Chondrocyte (in vitro differentiated cells): ENCODE results near the gene TMEM255B. TPM values are rescaled to one million over a fixed set of nuclear protein-coding genes. Genes with fewer than 3 reads are reported as not detected.

Experiments used
- DNase-seq: peaks from one replicate; pipeline ENCODE4 v3.0.0; 2021; ENCODE audit warnings: mixed read lengths, low spot score
- H3K27ac Mint-ChIP-seq: one replicate; pipeline ENCODE4 v1.8.0; 2021; ENCODE audit warnings: mild to moderate bottlenecking, moderate library complexity, mixed read lengths; ENCODE audit not compliant: unreplicated experiment
- H3K27me3 Mint-ChIP-seq: 2 replicates; pipeline ENCODE4 v1.8.0; 2021; ENCODE audit warnings: low read depth, mixed read lengths
- H3K36me3 Mint-ChIP-seq: 2 replicates; pipeline ENCODE4 v1.8.0; 2021; ENCODE audit warnings: low read depth, mixed read lengths
- H3K4me1 Mint-ChIP-seq: 2 replicates; pipeline ENCODE4 v1.8.0; 2021; ENCODE audit warnings: low read depth, mild to moderate bottlenecking, mixed read lengths
- H3K4me3 Mint-ChIP-seq: one replicate; pipeline ENCODE4 v1.8.0; 2021; ENCODE audit warnings: mild to moderate bottlenecking, moderate library complexity, mixed read lengths; ENCODE audit not compliant: unreplicated experiment
- H3K9me3 Mint-ChIP-seq: 2 replicates; pipeline ENCODE4 v1.8.0; 2021; ENCODE audit warnings: low read depth, mixed read lengths
- total RNA-seq: library from RNA; stranded (reverse); gene quantifications from 3 replicates; pipeline ENCODE4 v1.2.1, GENCODE V29; 2021
- TF ChIP-seq, protein P1 (sequence below): fragments of 200-600 bp; sonication (generic); IDR thresholded peaks from 2 replicates; pipeline ENCODE4 v1.5.0; 2021; ENCODE audit warnings: antibody characterized with exemption, mild to moderate bottlenecking, moderate library complexity

The TMEM255B gene
- total RNA-seq, 1 donor from 2014 or later = 5.2 TPM

DNA sequence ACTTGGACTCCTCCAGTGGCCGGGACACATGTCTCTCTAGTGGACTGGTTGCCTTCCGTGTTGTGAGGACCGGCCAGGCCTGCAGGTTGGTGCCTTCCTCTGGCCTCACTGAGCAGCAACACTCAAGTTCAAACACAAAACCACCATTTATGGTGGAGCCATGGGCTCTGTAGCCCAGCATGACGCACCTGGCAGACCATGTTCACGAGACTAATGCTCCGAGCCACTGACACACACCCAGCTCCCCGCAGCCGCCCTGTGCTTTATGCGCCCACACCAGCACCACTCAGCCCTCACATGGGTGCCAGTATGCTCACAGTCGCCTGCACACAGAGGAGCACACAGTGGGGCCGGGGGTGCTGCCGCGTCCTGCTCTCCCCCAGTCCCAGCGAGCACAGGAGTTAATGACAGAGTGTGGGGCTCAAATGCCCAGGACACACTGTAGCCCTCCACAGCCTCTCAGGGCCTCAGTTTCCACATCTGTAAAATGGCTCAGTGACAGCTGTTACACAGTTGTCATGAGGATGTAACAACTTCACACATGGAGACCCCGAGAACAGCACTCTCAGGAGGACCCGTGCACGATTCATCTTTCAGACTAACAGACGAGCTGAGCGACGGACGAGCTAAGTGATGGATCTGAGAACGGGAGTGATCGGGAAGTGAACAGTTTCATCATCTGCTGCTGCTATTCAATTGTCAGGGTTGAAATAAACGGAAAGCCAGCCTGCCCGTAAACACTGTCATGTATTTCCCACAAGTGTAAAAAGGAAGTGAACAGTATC is 97.1 kb downstream of the TMEM255B start:
- Mint-ChIP-seq H3K27me3 (no peaks in the 10 kb centered on the region), H3K4me3 (no peak overlapping the region), H3K9me3 (no peaks in the 10 kb centered on the region), H3K27ac (peak overlapping the region; percentile 84), H3K4me1 (peaks cover 49% of the 10 kb centered on the region), H3K36me3 (peaks cover 6% of the 10 kb centered on the region)
- TF ChIP-seq, protein P1, sequence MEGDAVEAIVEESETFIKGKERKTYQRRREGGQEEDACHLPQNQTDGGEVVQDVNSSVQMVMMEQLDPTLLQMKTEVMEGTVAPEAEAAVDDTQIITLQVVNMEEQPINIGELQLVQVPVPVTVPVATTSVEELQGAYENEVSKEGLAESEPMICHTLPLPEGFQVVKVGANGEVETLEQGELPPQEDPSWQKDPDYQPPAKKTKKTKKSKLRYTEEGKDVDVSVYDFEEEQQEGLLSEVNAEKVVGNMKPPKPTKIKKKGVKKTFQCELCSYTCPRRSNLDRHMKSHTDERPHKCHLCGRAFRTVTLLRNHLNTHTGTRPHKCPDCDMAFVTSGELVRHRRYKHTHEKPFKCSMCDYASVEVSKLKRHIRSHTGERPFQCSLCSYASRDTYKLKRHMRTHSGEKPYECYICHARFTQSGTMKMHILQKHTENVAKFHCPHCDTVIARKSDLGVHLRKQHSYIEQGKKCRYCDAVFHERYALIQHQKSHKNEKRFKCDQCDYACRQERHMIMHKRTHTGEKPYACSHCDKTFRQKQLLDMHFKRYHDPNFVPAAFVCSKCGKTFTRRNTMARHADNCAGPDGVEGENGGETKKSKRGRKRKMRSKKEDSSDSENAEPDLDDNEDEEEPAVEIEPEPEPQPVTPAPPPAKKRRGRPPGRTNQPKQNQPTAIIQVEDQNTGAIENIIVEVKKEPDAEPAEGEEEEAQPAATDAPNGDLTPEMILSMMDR = no peak
- no peak for DNase-seq

DNA sequence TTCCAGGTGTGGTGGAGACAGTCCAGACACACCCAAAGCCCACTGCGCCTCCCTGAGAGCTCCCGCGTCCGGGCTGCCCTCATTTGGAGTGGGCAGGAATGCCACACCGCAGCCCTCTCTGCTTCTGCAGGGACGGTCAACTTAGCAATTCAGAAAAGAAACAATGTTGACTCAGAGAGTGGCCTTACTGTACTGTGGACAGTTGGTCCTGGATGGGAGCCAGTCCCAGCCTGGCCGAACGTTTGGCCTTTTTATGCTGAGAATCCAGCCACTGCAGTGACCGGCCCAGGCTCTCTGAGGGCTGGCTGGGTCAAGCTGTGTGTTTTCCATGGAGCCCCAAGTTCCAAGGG is 97.7 kb downstream of the TMEM255B start:
- Mint-ChIP-seq H3K4me1 (peaks cover 55% of the 10 kb centered on the region), H3K36me3 (peaks cover 6% of the 10 kb centered on the region), H3K27me3 (no peaks in the 10 kb centered on the region), H3K4me3 (no peak overlapping the region), H3K9me3 (no peaks in the 10 kb centered on the region), H3K27ac (peak overlapping the region; percentile 84)
- TF ChIP-seq, protein P1 = no peak
- no peak for DNase-seq

DNA sequence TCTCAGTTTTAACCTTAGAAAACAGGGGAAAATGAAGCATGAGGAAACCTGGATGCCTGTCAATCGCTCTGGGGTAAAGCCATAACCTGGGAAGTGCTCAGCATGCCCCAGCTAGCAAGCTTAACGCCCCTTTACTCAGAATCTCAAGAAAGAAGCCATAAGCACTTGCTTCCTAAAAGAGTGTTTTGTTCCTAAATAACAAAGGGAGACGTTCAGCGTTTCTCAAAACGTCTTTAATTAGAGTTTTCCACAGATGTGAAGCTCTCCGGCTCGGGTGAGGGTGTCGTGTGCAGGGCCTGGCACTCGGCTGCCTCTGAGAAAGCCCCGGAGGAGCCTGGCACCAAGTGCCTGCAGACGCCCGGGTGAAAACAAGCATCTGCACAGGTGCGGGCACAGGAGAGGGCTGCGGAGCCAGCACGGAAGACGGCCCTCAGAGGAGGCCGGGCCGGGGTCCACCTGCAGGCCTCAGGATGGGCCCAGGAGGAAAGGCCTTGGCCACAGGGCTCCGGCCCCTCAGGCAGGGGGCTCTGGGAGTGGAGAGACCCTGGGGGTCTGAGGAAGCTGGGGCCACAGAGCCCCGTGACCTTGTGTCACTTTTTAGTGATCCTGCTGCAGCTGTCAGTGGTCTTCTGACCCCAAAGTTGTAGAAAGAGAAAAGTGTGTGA is 98.6 kb downstream of the TMEM255B start:
- peaks cover 6% of the 10 kb centered on the region for H3K36me3 Mint-ChIP-seq
- H3K4me3 Mint-ChIP-seq = no peak overlapping the region
- H3K27me3 Mint-ChIP-seq = no peaks in the 10 kb centered on the region
- TF ChIP-seq, protein P1 = no peak
- DNase-seq = no peak
- H3K9me3 Mint-ChIP-seq = no peaks in the 10 kb centered on the region
- H3K4me1 Mint-ChIP-seq = peaks cover 64% of the 10 kb centered on the region
- H3K27ac Mint-ChIP-seq = no peak overlapping the region

DNA sequence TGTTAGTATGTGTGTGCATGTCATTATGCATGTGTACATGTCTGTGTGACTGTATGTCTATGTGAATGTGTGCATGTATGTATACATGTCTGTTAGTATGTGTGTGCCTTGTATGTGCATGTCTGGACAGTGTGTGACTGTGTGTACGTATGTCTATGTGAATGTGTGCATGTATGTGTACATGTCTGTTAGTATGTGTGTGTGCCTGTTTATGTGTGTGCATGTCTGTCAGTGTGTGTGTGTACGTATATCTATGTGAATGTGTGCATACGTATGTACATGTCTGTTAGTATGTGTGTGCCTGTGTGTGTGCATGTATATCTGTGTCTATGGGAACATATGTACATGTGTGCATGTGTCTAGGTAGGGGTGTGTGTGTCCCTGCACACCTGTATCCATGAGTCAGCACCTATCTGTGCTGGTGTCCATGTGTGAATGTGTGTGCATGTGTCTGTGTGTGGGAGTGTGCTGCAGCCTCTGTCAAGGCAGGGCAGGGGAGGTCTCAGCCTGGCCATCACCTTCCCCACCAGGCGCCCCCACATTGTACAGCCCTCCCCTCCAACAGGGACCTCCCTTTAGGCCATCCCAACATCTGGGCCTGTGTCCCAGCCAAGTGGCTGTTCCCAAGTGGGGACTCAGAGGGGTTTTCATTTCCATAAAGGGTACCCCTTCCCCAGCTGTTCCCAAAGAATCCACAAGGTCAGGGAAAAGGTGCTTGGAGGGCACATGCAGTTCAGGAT is 100.5 kb downstream of the TMEM255B start:
- Mint-ChIP-seq H3K4me3 (no peak overlapping the region), H3K9me3 (no peaks in the 10 kb centered on the region), H3K4me1 (peaks cover 54% of the 10 kb centered on the region), H3K36me3 (peaks cover 6% of the 10 kb centered on the region), H3K27me3 (no peaks in the 10 kb centered on the region), H3K27ac (no peak overlapping the region)
- TF ChIP-seq, protein P1 = no peak
- no peak for DNase-seq

DNA sequence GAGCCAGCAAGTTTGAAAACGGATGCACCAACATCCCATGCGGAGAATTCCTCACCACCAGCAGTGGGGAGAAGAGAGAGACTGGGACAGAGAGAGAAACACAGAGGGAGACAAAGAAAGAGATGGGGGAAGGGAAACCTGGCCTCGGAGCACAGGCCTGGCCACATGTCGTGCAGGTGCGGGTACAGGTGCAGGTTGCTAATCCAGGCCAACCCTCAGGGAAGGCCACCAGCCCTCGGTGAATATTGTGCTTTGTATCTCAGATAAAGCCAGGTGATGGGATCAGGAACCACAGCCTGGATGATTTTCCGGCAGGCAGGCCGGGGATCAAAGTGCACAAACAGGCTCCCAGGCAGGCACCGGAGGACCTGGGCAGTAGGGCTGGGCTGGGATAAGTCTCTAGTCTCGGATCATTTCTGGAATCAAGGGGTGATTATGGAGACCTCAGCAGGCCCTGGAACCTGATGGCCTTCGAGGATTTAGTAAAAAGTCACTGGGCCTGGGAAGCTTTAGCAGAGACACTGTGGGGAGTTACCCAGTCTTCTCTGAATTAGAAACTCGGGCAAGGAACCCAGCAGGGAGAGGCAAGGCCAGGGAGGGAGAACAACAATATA is 101.1 kb downstream of the TMEM255B start:
- H3K27me3 Mint-ChIP-seq = no peaks in the 10 kb centered on the region
- TF ChIP-seq, protein P1 = no peak
- H3K4me3 Mint-ChIP-seq = peak overlapping the region; percentile 33
- no peaks in the 10 kb centered on the region for H3K9me3 Mint-ChIP-seq
- H3K4me1 Mint-ChIP-seq = peaks cover 53% of the 10 kb centered on the region
- H3K27ac Mint-ChIP-seq = peak overlapping the region; percentile 2
- no peak for DNase-seq
- H3K36me3 Mint-ChIP-seq = peaks cover 6% of the 10 kb centered on the region
